ENCODE data around the gene RNASE8.
A peak's percentile ranks its signal among the peaks of the same experiment; 100 is the strongest.

The RNASE8 gene

DNA sequence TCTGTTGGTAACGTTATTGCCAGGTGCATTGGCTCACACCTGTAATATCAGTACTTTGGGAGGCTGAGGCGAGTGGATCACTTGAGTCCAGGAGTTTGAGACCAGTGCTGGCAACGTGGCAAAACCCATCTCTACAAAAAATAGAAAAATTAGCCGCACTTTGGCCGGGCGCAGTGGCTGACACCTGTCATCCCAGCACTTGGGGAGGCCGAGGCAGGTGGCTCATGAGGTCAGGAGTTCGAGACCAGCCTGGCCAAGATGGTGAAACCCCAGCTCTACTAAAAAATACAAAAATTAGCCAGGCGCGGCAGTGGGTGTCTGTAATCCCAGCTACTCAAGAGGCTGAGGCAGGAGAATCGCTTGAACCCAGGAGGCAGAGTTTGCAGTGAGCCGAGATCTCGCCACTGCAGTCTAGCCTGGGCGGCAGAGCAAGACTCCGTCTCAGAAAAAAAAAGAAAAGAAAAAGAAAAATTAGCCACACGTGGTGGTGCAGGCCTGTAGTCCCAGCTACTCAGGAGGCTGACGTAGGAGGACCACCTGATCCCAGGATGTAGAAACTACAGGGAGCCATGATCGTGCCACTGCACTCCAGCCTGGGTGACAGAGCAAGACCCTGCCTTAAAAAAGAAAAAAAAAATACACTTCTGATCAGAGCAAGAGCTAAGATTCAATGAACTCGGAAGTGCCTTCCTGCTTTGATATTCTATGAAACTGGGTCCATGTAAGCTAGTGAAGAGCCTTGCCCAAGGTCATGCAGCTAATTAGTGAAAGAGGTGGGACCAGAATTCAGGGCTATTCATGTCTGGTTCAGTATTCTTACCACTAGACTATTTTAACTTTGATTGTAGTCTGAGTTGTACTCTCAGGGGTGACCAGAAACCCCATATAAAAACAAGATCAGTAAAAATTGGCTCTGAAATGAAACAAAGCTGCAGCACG, 4.2 kb upstream of the RNASE8 start:
- no peak for DNase-seq (ENCODE audit: low read depth)

- no peak for DNase-seq (ENCODE audit: low read depth)
These were observed 3.4 kb upstream of the RNASE8 start for GRCh38 chr14:21054123-21054767.

DNA sequence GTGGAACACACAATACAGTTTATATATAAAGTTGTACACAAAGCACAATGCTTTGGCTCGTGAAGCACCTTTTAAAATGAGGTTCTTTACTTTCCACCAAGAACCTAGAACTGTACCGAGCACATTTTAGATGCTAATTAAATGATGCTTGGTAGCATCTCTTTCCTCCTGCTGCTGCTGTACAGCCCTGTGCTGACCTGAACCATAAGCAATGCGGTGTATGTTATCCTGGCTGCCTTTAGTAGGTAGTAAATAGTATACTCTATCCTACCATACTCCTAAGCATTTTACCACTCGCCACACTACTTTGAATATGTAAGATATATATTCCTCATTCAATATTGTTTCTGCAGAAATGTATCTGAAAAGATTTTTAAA, 2.9 kb upstream of the RNASE8 start:
- DNase-seq (ENCODE audit: low read depth), result no peak

- DNase-seq (ENCODE audit: low read depth), result no peak
These were observed 2.0 kb upstream of the RNASE8 start for GRCh38 chr14:21055432-21056117.

DNA sequence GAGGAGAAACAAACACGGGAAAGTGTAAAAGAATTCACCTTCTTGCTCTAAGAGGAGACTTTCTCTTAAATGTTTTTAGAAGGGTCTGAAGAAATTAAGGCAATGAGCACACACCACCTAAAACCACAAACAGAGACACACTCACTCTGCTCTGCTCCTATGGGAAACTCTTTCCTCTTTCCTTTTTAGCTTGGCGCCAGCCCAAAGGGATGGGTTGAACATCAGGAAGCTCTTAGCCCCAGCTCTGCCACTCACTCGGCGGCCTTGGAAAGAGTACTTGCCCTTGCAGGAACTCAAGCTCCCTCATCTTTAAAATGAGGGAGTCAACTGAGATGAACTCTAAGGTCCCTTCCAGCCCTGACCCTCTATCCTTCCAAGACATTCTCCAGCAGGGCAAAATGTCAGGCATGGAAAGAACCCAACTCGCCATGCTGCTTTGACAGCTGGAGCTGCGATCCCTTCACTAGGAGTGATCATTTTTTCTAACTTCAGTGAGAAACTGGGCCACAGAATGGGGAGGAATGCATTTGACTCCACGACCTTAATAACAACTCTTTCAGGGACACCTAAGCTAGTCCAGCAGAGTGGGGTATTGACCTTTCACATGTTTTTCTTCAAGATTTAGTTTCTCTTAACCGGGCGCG, 980 bp upstream of the RNASE8 start:
- DNase-seq (ENCODE audit: low read depth), result peak; percentile 64

DNA sequence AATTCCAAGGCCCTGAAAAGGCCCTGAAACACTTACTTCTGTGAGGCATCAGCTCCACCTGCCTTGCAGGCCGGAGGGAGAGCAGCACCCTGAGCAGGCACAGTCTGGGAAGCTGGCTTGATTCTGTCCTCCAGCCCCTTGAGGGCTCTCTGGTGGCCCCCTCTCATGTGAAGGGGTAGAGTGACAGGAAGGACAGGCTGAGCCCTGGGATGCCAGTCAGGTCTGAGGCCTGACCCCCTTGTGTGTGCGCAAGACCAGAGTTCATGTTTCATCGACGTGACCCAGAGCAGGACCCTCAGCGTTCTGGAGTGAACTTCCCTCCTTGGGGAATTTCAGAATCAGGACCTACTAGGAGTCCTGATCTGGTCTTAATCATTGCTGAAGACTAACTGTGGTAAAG, 1.3 kb downstream of the RNASE8 start:
- DNase-seq (ENCODE audit: low read depth), result no peak

DNA sequence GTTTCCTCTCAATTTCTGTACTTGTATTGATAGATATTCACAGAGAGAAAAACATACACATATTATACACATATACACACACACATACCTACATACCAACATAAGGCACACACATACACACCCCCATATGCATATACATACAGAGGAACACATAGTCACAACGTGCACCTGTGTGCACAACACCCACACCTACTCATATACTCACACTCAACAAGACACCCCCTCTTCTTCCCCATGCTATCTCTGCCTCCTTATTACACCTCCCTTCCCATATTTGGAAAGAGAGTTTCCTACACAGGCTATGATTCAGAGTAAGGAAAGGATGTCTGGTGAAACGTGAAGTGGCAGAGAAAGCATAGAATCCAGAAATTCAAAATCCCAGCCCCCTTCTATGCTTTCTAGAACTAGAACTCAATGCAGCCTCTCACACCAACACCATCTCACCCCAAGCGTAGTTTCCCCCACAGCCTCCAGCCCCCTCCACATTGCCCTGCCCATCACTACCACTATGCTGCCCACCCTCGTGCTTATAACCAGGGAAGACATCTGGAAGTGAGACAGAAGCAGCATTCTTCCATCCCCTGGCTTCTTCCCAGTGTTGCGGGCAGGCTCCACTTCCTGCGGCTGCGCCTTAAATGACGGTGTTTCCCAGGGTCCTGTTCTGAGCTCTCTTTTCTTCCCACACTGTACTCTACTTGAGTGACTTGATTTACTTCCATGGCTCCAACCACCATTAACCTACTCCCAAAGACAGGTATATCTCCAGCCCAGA, 2.4 kb downstream of the RNASE8 start:
- DNase-seq (ENCODE audit: low read depth), result no peak

GRCh38 chr14:21060614-21061346, 3.2 kb downstream of the RNASE8 start:
- DNase-seq (ENCODE audit: low read depth), result no peak

DNA sequence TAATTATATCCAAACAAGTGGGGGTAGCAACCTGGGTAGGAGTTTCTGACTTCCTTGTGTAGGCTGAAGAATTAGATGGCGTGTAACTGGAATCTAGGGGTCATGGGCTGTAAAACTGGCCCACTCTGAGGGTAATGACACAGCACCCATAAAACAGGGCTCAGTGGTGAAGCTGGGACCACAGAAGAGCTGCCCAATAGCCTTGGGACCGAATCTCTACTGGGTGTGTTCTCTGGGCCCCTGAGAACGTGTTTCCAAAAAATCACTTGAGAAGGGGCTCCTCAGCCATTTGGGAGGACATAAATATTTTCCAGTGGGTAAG, 3.7 kb downstream of the RNASE8 start:
- DNase-seq (ENCODE audit: low read depth), result no peak

DNA sequence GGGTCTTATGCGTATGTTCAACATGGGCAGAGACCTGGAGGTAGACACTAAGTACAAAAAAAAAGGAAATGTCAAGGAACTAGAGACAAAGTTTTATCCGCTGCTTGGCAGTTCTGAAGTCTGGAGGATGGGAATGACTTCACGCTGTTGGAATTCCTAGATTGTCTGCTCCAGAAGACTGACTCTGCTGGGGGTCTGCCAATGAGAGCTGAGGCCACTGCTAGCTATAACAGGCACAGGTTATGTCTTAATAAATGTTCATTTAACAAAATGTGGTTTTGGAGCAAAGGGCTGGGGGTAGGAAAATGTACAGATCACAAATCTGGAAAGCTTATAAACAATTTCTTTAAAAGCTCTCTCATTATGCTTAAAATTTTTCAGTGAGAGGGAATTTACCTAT, 5.9 kb downstream of the RNASE8 start:
- no peak for DNase-seq (ENCODE audit: low read depth)

DNA sequence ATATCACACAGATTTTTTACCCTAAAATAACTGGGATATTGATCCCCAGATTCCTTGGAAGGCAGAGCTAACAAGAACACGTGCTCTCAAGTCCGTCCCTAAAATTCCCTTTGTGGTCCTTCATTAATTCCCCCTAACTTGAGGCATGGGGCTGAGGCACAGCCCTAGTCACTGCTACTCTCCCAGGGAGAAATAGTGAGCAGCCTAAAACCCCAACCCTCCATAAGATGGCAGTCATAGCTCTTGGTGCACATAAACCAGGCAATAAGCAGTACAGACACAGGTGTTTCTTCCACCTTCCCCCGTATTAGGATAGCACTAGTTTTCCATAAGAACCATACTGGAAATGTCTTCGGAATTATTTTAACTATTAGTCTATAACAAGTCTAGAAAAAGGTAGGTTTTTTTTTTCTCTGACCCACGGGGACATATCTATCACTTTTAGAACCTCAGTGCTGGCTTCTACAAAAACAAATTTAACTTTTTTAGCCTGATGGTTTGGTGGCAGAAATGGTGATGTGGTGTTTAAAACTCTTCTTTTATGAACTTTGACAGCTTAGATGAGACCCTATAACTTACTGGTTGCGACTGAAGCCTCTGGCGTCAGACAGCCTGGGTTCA, 9.4 kb downstream of the RNASE8 start:
- no peak for DNase-seq (ENCODE audit: low read depth)

- no peak for DNase-seq (ENCODE audit: low read depth)
These were observed 11.1 kb downstream of the RNASE8 start for GRCh38 chr14:21068521-21069387.

DNA sequence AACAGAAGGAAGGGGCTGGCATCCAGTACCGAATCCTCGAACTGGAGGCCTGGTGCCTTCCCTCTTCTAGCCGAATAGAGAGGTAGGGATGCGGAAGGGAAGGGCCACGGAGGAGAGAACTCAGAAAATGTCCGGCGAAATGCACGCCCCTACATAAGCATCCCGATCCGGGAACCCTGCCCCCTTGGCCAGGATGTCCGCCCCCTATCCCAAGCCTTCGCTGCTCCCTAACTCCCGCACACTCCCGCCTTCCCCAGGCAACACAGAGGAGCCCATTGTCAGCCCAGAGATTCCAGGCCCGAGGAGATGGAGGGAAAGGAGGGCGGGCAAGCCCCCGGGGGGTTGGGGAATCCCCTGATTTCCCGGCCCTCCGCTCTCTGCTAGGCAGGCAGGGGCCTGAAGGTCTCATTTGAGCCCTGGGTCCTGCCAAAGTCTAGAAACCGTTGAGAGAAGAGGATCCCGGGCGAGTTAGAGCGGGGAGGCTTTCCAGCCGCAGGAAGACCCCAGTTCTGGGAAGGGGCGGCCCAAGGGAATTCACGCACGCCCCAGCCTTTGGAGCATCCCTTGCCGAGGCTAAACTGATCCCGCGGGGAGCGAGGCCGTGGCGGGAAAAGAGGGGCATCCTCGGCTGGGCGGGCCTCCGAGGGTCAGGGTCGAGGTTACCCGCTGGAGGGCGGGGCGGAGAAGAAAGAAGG, 11.9 kb downstream of the RNASE8 start:
- DNase-seq (ENCODE audit: low read depth), result no peak

DNA sequence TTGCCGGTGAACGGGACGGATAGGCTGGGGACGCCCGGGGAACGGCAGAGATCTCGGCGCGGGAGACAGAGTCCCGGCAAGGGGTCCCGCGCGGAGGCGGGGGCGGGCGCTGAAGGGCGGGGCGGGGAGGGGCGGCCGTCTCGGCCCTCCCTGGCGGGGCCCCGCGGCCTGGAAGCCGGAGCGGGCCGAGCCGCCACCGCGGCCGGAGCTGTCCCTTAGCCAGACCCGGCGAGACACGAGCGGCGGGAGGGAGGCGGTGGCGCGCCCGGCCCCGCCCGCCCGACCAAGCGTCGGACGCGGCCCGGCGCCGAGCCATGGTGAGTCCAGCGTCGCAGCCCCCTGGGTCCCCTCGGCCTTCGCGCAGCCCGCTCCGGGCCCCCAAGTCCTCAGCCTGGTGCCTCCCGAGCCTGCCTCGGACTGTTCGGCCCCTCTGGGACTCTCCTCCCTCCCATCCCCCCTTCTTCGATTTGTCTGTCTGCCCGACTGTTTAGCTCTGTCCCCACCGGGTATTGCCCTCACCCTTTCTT, 12.5 kb downstream of the RNASE8 start, which contains the start of gene ARHGEF40:
TSS of gene ARHGEF40 (plus strand) at position 222 of the 527 bp plus-strand sequence. CDS start at position 315, 93 bp downstream.
- no peak for DNase-seq (ENCODE audit: low read depth)

DNA sequence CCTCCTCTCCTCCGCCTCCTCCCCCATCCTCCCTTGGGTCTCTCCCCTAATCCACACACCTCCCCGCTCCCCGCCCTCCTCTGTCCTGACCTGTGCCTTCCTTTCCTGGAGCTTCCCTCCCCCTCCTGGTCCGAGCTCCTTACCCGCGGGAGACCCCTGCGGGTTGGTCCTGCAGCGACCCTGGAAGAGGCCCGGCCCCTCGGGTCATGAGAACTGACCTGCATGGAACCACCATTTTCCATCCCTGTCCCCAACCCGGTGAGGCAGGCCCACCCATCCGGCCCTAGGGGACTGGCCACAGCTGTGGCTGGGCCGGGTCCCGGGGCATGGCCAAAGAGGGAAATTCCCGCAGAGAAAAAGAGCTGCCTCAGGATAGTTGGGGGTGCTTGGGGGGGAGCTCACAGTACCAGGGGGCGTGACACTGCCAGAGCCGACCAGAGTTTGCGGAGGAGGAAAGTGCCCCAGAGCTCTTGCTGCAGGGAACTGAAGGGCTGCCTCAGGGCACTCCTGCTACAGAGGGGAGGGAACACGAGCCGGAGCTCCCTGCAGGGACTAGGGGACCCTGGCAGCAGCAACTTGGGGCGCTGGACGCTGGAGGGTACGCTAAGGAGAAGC, 13.1 kb downstream of the RNASE8 start:
- DNase-seq (ENCODE audit: low read depth), result no peak

DNA sequence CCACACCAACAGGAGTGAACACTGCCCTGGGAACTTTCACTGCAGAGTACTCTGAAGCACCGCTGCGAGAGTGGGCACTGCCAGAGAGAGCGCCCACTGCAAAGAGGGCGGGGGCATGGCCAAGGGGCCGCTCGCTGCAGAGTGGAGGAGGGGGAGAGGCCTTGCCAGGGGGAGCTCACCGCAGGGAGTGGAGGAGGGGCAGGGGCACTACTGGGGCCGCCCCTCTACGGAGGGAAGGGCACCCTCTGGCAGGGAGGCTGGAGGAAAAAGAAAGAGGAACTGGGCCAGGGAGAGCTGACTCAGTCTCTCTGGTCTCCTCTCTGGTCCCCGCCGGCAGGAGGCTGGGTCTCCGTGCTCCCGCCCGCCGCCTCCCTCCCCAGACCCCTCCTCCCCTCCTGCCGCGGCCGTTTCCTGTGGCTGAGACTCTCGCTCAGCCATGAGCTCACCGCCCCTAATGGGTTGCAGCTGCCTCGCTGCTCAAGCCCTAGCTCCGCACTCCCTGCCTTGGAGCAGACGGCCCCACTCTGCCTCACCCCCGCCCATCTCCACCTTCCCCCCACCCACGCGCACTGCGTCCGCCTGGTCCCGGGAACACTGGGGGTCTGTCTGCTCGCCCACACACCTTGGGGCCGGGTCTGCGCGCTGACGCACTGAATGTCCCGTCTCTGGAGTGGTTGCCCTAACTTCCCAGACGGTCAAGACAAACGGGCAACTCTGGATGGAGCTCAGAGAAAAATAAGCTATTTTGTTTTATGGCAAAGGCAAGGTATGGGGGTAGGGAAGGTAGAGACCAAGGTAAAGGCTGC, 13.8 kb downstream of the RNASE8 start:
- DNase-seq (ENCODE audit: low read depth), result peak; percentile 88

GRCh38 chr14:21072031-21072473, 14.4 kb downstream of the RNASE8 start:
- peak; percentile 96 for DNase-seq (ENCODE audit: low read depth)
